K562 treated with DMSO at 1 percent for 48 hours (cell line): ENCODE results near the gene PER2. TPM values are rescaled to one million over a fixed set of nuclear protein-coding genes. Genes with fewer than 3 reads are reported as not detected.

Experiments
- total RNA-seq: library from RNA; unstranded; fragments of 300-600 nt; gene quantifications from 2 replicates; pipeline ENCODE4 v1.2.3, GENCODE V29; 2022; ENCODE audit warnings: low replicate concordance; ENCODE audit errors: extremely low read depth

The PER2 gene
- total RNA-seq: not detected in 2 replicates

DNA sequence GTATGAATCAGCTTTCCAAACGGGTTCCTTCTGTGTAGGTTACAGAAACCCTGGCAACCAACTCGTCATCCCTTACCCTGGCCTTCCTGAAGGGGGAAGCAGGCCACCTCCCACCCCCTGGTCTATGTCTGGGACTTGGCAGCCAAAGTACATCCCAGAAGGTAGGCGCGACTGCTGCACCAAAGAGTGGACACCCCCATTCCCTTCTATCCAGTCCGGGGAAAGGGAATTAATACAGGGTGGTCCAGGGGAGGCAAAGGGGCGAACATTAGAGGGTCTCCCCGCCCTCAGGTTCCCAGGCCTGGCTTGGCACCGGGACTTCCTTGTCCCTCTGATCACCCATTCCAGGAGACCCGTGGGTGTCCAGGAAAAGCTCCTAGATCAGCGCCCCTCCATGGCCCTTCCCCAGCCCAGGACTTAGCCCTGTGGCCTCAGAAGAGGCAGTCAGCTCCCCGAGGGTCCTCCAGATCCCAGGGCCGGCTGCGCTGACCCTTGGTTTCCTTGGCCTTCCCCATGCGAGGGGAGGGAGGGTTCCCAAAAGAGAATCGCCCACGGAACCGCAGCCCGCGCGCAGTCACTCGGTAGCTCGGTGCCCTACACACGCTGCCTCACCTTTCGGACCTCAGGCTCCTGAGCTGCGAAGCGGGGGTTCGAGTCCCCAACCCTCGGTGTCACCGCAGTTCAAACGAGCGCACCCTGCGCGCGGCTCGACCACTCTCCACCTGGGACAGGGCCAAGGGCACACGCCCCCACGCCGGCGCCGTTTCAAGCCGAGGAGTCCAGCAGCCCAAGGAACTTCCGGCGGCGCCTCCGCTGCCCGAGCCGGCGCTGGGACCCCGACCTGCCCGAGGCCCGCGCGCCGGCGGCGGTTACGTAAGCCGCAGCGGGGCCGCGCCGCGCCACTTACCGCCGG lies at the start of gene PER2:
Gene PER2 (minus strand): TSS at position 874 of the 913 bp plus-strand sequence. CDS start 10,674 bp downstream, outside the sequence.

GRCh38 chr2:238320246-238320647 lies 31.8 kb upstream of the PER2 start, which contains the start of gene TRAF3IP1:
Gene TRAF3IP1, plus strand, starts transcription at chr2:238320518. Its CDS starts 145 bp downstream, at chr2:238320663.

DNA sequence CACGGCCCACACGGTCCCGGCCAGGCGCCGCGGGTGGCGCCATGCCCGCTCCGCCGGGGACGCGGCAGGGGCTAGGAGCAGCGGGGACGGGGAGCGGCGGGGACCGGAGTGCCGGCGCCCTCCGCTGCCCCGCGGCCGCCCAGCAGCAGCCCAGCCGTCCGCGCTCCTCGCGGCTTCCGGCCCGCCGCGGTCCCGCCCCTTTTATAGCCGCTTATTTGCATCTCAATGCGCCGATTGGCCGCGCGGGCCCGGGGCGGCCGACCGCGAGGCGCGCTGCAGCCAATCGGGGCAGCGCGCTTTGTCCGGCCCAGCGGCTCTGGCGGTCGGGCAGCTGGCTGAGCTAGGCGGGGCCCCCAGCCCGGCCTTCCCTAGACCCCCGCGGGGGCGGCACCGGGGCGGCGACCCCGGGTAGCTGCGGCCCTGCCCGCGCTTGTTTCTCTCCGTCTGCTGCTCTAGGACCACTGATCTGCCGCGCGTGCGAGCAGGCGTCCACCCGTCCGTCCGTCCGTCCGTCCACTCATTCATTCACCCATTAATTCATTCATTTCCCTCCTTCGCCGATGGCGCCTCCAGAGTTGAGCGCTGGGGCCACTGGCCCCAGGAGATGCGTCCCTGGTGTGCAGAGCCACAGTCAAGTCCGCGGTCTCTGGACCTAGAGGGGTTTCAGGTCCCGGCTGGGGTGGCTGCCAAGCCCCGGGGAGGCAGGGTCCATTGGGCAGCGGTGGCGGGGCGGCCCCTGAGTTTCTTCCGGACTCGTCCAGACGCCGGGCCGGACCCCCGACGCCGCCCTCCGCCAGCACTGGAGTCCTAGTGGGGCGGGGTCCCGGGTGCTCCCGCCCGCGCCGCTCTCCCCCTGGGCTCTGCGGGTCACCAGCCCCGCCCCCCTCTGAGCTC lies 48.3 kb downstream of the PER2 start, which contains the start of gene HES6:
Gene HES6 (minus strand): TSS at position 176 of the 894 bp plus-strand sequence. CDS start 133 bp downstream, at position 43.

GRCh38 chr2:238203094-238203972 lies 85.1 kb downstream of the PER2 start, which contains the start of gene ILKAP:
Gene ILKAP, minus strand, starts transcription at chr2:238203695. Its CDS starts 142 bp downstream, at chr2:238203553.

Other genes with a start within 250 kb of the PER2 start
- gene SCLY, start 227.6 kb downstream of the PER2 start, total RNA-seq: not detected in 2 replicates
- not detected in 2 replicates for gene ESPNL, start 188.3 kb downstream of the PER2 start, total RNA-seq
- gene KLHL30, start 149.9 kb downstream of the PER2 start, total RNA-seq: not detected in 2 replicates
- gene ERFE, start 129.6 kb downstream of the PER2 start, total RNA-seq: not detected in 2 replicates
- gene ILKAP, start 84.9 kb downstream of the PER2 start, total RNA-seq: not detected in 2 replicates
- 377 TPM in 1 of 2 replicates, not detected in the other for gene HES6, start 48.6 kb downstream of the PER2 start, total RNA-seq
- not detected in 2 replicates for gene TRAF3IP1, start 31.9 kb upstream of the PER2 start, total RNA-seq
- not detected in 2 replicates for gene ASB1, start 138.3 kb upstream of the PER2 start, total RNA-seq